Adipose tissue (tissue), 3 donors: Measurements from ENCODE around the gene LTBP4. TPM values are rescaled to one million over a fixed set of nuclear protein-coding genes. Genes with fewer than 3 reads are reported as not detected.
"Not testable (repeated sequence)": the region's sequence is repeated elsewhere in the genome, so short reads cannot be mapped to it uniquely, and the experiment has no call there.

ENCODE experiments used
- H3K27ac ChIP-seq: one replicate; pipeline ENCODE4 v1.5.1; 2013; ENCODE audit warnings: low read depth, low read length
- WGBS, 3 donors: extraction: QIAGEN DNeasy Blood & Tissue Kit; methylation state at CpG; one replicate each; pipeline ENCODE4 v1.1.7; 2013; 5-methylcytosine and 5-hydroxymethylcytosine counted together
- polyA plus RNA-seq, 3 donors: library from polyadenylated mRNA; stranded (reverse); fragments of 200-250 nt; gene quantifications; one replicate each; pipeline ENCODE4 v1.2.3, GENCODE V29; 2013
- donor health status: healthy with polysubstance abuse.
- donor health status: Bipolar disorder and iron deficiency.
- donor health status: healthy.

The LTBP4 gene, protein sequence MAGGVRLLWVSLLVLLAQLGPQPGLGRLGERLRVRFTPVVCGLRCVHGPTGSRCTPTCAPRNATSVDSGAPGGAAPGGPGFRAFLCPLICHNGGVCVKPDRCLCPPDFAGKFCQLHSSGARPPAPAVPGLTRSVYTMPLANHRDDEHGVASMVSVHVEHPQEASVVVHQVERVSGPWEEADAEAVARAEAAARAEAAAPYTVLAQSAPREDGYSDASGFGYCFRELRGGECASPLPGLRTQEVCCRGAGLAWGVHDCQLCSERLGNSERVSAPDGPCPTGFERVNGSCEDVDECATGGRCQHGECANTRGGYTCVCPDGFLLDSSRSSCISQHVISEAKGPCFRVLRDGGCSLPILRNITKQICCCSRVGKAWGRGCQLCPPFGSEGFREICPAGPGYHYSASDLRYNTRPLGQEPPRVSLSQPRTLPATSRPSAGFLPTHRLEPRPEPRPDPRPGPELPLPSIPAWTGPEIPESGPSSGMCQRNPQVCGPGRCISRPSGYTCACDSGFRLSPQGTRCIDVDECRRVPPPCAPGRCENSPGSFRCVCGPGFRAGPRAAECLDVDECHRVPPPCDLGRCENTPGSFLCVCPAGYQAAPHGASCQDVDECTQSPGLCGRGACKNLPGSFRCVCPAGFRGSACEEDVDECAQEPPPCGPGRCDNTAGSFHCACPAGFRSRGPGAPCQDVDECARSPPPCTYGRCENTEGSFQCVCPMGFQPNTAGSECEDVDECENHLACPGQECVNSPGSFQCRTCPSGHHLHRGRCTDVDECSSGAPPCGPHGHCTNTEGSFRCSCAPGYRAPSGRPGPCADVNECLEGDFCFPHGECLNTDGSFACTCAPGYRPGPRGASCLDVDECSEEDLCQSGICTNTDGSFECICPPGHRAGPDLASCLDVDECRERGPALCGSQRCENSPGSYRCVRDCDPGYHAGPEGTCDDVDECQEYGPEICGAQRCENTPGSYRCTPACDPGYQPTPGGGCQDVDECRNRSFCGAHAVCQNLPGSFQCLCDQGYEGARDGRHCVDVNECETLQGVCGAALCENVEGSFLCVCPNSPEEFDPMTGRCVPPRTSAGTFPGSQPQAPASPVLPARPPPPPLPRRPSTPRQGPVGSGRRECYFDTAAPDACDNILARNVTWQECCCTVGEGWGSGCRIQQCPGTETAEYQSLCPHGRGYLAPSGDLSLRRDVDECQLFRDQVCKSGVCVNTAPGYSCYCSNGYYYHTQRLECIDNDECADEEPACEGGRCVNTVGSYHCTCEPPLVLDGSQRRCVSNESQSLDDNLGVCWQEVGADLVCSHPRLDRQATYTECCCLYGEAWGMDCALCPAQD (N-terminal part only)
- polyA plus RNA-seq, result 100 to 1,000 TPM in 2 of 3 donors, 10 to 100 TPM in 1; 35.5 to 125 (median 124) TPM

DNA sequence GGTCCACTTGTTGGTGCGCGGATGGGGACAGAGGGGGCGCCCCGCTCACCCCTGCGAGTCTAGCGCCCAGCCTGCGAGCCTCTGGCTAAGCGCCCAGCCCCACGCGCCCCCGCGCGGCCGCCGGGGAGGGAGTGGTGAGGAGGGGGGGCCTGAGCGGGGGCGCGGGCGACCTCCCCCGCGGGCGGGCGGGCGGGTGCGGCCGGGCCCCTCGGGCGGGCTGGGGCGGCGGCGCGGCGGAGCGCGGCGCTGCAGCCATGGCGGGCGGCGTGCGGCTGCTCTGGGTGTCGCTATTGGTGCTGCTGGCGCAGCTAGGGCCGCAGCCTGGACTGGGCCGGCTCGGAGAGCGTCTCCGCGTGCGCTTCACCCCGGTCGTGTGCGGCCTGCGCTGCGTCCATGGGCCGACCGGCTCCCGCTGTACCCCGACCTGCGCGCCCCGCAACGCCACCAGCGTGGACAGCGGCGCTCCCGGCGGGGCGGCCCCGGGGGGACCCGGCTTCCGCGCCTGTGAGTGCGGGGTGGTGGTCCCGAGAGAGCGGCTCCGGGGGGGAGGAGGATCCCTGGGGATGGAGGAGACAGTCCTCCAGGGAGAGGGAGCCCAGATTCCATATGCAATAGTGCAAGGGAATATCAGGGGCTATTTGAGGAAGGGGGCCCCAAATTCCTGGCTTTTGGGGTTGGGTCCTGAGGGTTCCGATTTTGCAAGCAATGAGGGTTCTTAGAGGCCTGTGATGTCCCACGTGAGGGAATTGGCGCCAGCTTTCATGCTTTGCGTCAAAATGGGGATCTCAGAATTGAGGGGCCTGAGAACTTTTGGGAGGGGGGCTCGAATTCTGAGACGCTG, at the start of gene LTBP4:
Gene LTBP4 (plus strand): TSS at position 236 of the 841 bp plus-strand sequence. CDS start 19 bp downstream, at position 255.
- no peak within 1 kb of the TSS for H3K27ac ChIP-seq
- 1 to 2% (median 1%) methylated on average over 41 to 82 of the region's 82 CpGs for WGBS, 3 donors

DNA sequence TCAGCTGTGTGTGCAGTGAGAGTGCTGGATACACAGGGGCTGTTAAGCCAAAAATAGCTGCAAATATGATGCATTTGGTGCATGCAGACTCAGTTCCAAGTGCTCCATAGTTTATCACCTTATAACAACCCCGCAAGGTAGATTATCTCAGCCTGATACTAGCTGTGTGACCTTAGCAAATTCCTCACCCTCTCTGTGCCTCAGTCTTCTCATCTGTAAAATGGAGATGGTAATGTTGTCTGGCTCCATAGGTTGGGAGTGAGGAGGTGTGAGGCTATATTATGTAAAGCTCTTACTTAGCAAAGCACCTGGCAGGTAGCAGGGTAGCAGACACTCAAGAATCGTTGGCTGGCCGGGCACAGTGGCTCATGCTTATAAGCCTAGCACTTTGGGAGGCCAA, 48.3 kb upstream of the LTBP4 start:
- WGBS, 3 donors, result 81 to 95% (median 88%) methylated on average over 3 of the region's 3 CpGs
- no peak overlapping the region for H3K27ac ChIP-seq

DNA sequence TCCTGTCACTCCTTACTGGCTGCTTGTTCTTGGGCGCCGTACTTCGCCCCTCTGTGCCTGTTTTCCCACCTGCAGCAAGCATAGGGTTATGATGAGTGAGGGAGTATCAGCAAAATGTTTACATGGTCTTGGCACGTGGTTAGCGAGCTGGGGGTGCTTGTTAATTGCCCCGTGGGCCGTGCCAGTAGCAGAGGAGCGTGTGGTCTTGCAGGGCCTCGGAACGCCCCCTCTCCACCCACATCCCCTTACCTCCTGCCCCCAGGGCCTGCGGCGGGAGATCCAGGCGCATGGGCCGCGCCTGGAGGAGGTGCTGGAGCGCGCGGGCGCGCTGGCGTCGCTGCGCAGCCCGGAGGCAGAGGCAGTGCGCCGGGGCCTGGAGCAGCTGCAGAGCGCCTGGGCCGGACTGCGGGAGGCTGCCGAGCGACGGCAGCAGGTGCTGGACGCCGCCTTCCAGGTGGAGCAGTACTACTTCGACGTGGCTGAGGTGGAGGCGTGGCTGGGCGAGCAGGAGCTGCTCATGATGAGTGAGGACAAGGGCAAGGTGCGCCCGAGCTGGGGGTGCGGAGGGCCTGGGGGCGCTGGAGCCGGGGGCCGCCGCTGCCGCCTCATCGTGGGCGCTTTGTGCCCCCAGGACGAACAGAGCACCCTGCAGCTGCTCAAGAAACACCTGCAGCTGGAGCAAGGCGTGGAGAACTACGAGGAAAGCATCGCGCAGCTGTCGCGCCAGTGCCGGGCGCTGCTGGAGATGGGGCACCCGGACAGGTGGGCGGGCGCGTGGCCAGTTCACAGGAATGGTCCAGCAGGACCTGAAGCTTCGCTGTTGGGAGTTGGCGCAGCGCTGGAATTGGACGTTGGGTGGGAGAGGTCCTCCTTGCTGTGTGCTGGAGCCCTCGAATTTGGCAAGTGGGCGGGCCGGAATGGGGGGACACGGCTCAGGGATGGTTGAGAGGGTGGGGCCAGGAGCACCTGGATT, 47.0 kb upstream of the LTBP4 start:
- no peak overlapping the region for H3K27ac ChIP-seq
- WGBS, 3 donors, result 13 to 24% (median 21%) methylated on average over 66 to 69 of the region's 69 CpGs

DNA sequence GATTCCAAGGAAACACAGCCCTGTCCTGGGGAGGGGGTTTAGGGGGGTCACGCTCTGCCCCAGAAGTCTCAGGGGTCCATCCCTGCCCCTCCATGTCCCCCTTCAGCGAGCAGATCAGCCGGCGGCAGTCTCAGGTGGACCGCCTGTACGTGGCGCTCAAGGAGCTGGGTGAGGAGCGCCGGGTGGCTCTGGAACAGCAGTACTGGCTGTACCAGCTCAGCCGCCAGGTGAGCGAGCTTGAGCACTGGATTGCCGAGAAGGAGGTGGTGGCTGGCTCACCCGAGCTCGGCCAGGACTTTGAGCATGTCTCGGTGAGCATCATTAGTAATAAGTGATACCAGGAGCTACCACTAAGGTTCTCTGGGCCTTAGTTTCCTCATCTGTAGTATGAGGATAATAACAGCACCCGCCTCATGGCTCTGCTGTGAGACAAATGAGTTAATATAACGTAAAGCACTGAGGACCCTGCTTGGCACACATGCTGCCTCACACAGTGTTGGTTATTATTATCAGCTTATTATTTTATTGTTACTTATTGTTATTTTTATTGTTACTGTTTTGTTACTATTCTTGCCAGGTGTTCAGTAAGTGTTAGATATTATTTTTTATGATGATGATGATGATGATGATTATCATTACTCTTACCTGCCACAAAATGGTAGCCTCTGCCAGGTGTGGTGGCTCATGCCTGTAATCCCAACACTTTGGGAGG, 45.0 kb upstream of the LTBP4 start:
- WGBS, 3 donors, result 77 to 85% (median 82%) methylated on average over 17 of the region's 17 CpGs
- H3K27ac ChIP-seq, result no peak overlapping the region

DNA sequence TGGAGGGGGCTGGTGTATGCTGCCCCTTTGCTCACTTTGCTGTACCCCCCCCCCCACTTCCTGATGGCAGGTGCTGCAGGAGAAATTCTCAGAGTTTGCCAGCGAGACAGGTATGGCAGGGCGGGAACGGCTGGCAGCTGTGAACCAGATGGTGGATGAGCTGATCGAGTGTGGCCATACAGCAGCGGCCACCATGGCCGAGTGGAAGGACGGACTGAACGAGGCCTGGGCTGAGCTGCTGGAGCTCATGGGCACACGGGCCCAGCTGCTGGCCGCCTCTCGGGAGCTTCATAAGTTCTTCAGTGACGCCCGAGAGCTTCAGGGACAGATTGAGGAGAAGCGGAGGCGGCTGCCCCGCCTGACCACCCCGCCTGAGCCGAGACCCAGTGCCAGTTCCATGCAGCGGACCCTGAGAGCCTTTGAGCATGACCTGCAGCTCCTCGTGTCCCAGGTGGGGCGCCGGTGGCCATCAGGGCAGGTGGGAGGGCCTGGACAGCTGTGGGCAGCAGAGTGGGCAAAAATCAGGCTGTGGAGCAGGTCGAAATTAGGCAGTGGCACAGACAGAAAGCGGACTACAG, 44.1 kb upstream of the LTBP4 start:
- WGBS, 3 donors, result 75 to 88% (median 87%) methylated on average over 24 of the region's 24 CpGs
- H3K27ac ChIP-seq, result no peak overlapping the region

DNA sequence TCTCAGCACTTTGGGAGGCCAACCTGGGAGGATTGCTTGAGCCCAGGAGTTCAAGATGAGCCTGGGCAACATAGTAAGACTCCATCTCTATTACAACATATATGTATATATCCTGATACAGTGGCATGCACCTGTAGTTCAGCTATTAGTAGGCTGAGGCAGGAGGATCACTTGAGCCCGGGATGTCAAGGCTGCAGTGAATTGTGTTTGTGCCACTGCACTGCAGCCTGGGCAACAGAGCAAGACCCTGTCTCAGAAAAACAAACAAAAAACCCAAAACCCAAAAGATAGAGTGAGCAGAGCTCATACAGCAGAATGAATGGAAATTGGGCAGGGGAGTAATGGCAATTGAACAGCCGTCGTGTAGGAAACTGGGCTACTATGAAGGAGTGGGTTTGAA, 41.8 kb upstream of the LTBP4 start:
- 72 to 88% (median 83%) methylated on average over 3 of the region's 3 CpGs for WGBS, 3 donors
- no peak overlapping the region for H3K27ac ChIP-seq

DNA sequence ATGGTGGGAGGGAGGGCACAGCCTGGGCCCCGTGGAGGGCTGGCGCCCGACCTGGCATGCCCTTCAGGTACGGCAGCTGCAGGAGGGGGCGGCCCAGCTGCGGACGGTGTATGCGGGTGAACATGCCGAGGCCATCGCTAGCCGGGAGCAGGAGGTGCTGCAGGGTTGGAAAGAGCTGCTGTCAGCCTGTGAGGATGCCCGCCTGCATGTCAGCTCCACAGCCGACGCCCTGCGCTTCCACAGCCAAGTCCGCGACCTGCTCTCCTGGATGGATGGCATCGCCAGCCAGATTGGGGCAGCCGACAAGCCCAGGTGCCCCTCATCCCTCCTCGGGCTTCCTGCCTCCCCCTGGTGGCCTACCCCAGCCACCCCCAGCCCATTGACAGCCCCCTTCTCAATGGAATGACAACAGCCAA, 41.1 kb upstream of the LTBP4 start:
- 68 to 73% (median 71%) methylated on average over 15 to 20 of the region's 20 CpGs for WGBS, 3 donors
- no peak overlapping the region for H3K27ac ChIP-seq

DNA sequence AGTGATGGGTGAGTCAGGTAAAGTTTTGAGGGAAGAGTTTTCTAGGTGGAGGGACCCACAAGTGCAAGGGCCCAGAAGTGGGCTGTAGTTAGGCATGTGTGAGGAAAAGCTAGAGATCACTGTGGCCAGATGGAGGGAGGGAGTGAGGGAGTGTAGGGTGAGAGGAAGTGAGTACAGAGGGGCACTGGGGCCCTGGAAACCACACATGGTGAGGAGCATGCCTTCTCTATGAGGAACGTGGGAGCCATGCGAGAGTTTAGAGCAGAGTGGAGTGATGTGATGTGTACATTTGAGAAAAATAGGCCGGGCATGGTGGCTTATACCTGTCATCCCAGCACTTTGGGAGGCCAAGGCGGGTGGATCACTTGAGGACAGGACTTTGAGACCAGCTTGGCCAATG, 39.2 kb upstream of the LTBP4 start:
- H3K27ac ChIP-seq, result no peak overlapping the region
- WGBS, 3 donors, result 56 to 79% (median 72%) methylated on average over 4 of the region's 4 CpGs

DNA sequence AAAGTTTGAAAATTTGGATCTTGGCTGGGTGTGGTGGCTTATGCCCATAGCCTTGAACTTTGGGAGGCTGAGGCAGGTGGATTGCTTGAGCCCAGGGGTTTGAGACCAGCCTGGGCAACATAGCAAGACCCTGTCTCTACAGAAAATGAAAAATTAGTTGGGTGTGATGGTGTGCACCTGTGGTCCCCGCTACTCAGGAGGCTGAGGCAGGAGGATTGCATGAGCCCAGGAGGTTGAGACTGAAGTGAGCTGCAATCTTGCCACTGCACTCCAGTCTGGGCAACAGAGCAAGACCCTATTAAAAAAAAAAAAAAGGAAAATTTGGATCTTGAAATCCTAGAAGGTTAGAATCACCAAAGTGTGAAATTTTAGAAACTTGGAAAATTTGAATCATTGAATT, 36.6 kb upstream of the LTBP4 start:
- not testable (repeated sequence) for H3K27ac ChIP-seq
- 84 to 100% (median 95%) methylated on average over 1 of the region's 1 CpG for WGBS, 3 donors

DNA sequence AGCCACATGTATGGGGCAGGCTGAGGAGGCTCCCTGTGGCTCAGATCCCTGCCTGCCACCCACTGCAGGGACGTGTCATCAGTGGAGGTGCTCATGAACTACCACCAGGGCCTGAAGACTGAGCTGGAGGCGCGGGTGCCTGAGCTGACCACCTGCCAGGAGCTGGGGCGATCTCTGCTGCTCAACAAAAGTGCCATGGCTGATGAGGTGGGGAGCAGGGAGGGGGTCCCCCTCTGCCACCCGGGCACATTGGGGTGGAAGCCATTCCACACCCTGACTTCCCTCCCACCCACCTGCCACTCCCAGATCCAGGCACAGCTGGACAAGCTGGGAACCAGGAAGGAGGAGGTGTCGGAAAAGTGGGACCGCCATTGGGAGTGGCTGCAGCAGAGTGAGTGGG, 35.8 kb upstream of the LTBP4 start:
- no peak overlapping the region for H3K27ac ChIP-seq
- WGBS, 3 donors, result 66 to 86% (median 84%) methylated on average over 7 of the region's 7 CpGs

DNA sequence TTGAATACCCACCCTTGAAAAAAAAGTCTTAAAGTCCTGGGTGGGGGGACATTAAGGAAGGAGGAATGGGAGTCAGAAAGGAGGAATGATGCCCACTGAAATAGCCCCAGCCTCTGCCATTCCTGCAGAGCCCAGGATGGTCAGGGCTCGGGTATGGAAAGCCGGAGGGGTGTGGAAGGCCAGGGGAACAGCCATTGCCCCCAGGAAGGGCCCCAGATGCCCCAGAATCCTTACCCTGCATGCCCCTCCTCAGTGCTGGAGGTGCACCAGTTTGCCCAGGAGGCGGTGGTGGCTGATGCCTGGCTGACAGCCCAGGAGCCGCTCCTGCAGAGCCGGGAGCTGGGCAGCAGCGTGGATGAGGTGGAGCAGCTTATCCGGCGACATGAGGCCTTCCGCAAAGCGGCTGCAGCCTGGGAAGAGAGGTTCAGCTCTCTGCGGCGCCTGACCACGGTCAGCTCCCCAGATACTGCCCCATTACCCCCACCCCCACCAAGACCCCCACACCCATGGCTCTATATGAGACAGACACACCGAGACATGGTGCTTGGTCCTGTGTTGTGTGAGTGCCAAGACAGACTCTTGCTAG, 35.2 kb upstream of the LTBP4 start:
- WGBS, 3 donors, result 61 to 75% (median 73%) methylated on average over 13 to 14 of the region's 14 CpGs
- no peak overlapping the region for H3K27ac ChIP-seq

DNA sequence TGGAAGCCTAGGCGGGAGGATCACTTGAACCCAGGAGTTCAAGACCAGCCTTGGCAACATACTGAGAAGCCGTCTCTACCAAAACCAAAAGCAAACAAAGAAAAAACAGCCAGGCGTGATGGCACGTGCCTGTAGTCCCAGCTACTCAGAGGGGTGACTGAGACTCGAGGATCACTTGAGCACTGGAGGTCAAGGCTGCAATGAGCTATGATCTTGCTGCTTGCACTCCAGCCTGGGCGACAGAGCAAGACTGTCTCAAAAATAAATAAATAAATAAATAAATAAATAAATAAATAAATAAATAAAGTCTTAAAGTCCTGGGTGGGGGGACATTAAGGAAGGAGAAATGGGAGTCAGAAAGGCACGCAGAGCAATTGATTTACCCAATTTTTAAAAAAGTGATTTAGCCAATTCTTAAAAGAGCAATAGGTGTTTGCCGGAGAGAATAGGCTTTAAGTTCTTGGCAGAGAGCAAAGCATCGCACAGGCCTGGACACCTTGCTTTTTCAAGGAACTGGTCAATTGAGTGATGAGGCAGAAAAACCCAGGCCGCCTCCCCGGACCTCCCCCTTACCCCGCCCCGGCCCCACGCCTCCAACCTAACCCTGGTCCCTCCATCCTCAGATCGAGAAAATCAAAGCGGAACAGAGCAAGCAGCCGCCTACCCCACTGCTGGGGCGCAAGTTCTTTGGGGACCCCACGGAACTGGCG, 34.0 kb upstream of the LTBP4 start:
- no peak overlapping the region for H3K27ac ChIP-seq
- WGBS, 3 donors, result 21 to 31% (median 27%) methylated on average over 20 of the region's 20 CpGs

DNA sequence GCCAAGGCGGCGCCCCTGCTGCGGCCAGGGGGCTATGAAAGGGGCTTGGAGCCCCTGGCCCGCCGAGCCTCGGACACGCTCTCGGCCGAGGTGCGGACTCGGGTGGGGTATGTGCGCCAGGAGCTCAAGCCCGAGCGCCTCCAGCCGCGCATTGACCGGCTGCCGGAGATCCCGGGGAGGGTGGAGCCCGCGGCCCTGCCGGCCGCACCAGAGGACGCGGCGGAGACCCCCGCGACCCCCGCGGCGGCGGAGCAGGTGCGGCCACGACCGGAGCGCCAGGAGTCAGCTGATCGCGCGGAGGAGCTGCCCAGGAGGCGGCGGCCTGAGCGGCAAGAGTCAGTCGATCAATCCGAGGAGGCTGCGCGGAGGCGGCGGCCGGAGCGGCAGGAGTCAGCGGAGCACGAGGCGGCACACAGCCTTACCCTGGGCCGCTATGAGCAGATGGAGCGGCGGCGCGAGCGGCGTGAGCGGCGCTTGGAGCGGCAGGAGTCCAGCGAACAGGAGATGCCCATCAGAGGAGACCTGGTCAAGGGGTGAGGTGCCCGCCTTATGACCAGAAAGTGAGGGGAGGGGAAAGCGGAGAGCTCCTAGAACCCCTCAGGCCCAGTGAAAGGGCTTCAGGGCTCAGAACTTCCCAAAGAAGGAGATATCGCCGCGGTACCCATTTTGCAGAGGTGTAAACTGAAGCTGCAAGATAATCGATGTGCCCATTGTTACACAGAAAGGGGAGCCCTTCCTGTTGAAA, 33.2 kb upstream of the LTBP4 start:
- H3K27ac ChIP-seq, result no peak overlapping the region
- WGBS, 3 donors, result 7 to 9% (median 8%) methylated on average over 68 to 70 of the region's 70 CpGs

DNA sequence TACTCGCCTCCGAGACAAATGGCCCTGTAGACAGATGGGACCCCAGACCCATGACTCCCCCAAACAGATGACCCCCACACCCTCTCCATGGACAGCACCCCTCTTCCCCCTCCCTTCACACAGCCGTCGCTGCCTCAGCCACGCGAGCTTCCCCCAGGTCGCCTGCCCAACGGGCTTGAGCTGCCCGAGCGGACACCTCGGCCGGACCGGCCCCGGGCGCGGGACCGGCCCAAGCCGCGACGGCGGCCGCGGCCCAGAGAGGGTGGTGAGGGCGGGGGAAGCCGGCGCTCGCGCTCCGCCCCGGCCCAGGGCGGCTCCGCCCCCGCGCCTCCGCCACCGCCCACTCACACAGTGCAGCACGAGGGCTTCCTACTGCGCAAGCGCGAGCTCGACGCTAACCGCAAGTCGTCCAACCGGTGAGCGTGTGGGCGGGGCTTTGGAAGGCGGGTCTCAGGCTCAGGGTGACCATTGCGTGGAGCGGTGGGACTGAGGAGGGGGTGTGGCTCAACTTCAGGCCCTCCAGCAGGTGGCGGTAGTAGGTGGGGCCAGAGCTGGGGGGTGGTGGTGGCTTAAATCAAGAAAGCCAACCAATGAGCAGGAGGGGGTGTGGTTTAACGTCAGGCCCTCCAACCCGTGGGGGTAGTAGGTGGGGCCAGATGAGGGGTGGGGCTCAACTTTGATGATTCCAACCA, 30.7 kb upstream of the LTBP4 start:
- H3K27ac ChIP-seq, result no peak overlapping the region
- WGBS, 3 donors, result 1% methylated on average over 50 to 53 of the region's 53 CpGs
